Measurements from ENCODE around the gene ZNF529. TPM values are rescaled to one million over a fixed set of nuclear protein-coding genes. Genes with fewer than 3 reads are reported as not detected.

The ZNF529 gene
- total RNA-seq, 2 donors from 2014 or later, result 25.9 to 30.6 TPM

Other genes starting within 250 kb of the ZNF529 start
- gene ZFP14, start 194.1 kb downstream of the ZNF529 start, total RNA-seq, result 1 to 10 TPM; 3.5 to 4.7 TPM
- 1 to 10 TPM; 1.4 to 2.2 TPM for gene ZFP82, start 154.6 kb downstream of the ZNF529 start, total RNA-seq
- gene ZNF566, start 83.7 kb downstream of the ZNF529 start, total RNA-seq, result 1 to 10 TPM; 7.8 to 8.5 TPM
- 1 to 10 TPM; 4.6 to 5.4 TPM for gene ZNF260, start 45.0 kb downstream of the ZNF529 start, total RNA-seq
- 1 to 10 TPM; 6.4 to 7.0 TPM for gene ZNF382, start 32.0 kb upstream of the ZNF529 start, total RNA-seq
- gene ZNF461, start 93.5 kb upstream of the ZNF529 start, total RNA-seq, result 10 to 100 TPM in 1 of 2 donors, 1 to 10 TPM in 1; 9.0 to 11.1 TPM
- 1 to 10 TPM; 6.1 to 7.4 TPM for gene ZNF567, start 114.3 kb upstream of the ZNF529 start, total RNA-seq
- gene ZNF850, start 199.5 kb upstream of the ZNF529 start, total RNA-seq, result 1 to 10 TPM; 2.0 to 2.4 TPM

Data from T-helper 17 cell (primary cell).